ENCODE data around the gene CSK. TPM values are rescaled to one million over a fixed set of nuclear protein-coding genes. Genes with fewer than 3 reads are reported as not detected.
"Not testable (repeated sequence)": the region's sequence is repeated elsewhere in the genome, so short reads cannot be mapped to it uniquely, and the experiment has no call there.

CSK gene
- total RNA-seq, 1 experiment from 2014 or later, result 103 TPM

DNA sequence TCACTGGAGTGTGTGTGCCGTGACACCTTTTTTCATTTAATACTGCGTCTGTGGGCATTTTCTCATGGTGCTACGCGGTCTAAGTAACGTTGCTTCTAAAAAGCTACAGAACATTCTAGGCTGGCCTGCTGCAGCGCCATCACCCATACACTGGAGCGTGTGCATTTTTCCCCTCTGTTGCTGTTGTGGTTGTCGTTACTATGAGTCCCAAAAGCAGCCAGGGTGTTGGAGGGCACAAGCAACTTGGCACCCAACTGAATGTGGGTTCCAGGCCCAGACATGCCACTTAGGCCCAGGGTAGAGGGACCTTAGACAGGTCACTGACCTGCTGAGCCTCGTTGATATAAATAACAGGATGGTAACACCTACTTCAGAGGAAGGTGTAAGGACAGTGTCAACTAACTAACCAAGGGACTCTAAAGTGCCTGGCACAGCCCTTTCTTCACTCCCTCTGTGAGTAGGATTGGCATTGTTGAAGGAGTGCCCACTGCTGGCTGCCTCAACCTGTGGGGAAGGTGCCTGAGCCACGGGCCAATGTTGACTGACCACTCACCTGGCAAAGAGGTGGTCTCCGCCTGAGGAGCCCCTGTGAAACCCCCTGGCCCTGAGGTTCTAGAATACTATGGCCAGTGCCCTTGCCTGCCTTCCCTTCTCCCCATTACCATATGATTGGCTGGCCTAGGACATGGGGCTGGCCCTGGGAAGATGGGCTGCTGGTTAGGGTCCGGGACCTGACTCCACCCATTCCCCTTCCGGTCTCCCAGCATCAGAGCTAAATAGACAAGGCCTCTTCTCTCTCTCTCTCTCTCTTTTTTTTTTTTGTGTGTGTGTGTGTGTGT lies 3.5 kb downstream of the CSK start:
- TF ChIP-seq EZH2 (IDR thresholded peaks at IDR 0.05; ENCODE audit: borderline replicate concordance, low read depth, low read length, poor library complexity, severe bottlenecking), result no peak
- TF ChIP-seq, protein P1, sequence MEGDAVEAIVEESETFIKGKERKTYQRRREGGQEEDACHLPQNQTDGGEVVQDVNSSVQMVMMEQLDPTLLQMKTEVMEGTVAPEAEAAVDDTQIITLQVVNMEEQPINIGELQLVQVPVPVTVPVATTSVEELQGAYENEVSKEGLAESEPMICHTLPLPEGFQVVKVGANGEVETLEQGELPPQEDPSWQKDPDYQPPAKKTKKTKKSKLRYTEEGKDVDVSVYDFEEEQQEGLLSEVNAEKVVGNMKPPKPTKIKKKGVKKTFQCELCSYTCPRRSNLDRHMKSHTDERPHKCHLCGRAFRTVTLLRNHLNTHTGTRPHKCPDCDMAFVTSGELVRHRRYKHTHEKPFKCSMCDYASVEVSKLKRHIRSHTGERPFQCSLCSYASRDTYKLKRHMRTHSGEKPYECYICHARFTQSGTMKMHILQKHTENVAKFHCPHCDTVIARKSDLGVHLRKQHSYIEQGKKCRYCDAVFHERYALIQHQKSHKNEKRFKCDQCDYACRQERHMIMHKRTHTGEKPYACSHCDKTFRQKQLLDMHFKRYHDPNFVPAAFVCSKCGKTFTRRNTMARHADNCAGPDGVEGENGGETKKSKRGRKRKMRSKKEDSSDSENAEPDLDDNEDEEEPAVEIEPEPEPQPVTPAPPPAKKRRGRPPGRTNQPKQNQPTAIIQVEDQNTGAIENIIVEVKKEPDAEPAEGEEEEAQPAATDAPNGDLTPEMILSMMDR (conservative IDR thresholded peaks at IDR 0.05; ENCODE audit: low read depth, low read length), result no peak
- no peak for DNase-seq (ENCODE audit: low spot score)
- Histone ChIP-seq H3K27ac (ENCODE audit: low read depth, low read length, poor library complexity, severe bottlenecking) (peak overlapping the region; percentile 23), H3K36me3 (ENCODE audit: insufficient read depth, low read length, poor library complexity, severe bottlenecking) (peaks cover 8% of the 10 kb centered on the region), H3K4me3 (ENCODE audit: low read depth, low read length, poor library complexity, severe bottlenecking) (no peak overlapping the region), H3K4me1 (ENCODE audit: insufficient read depth, low read length, poor library complexity, severe bottlenecking) (peaks cover 71% of the 10 kb centered on the region), H3K27me3 (replicated peaks; ENCODE audit: insufficient read depth, low read depth, low read length, poor library complexity) (no peaks in the 10 kb centered on the region), H3K9me3 (ENCODE audit: low read depth, low read length, poor library complexity, severe bottlenecking) (no peaks in the 10 kb centered on the region)
- intact Hi-C loops (cut with micrococcal nuclease; ENCODE audit: unreplicated experiment), result no loop called here
- ChIA-PET CTCF (interaction anchor here (0.6 to 1.0 kb wide), 2 partner anchors 115 to 901 kb away, joined by 4 to 8 read pairs; no protein-coding TSS in a partner anchor), POLR2A (ENCODE audit: low non-redundant PET) (no interaction called here)
- no TSS peak for BruUV-seq (replicated peaks)

DNA sequence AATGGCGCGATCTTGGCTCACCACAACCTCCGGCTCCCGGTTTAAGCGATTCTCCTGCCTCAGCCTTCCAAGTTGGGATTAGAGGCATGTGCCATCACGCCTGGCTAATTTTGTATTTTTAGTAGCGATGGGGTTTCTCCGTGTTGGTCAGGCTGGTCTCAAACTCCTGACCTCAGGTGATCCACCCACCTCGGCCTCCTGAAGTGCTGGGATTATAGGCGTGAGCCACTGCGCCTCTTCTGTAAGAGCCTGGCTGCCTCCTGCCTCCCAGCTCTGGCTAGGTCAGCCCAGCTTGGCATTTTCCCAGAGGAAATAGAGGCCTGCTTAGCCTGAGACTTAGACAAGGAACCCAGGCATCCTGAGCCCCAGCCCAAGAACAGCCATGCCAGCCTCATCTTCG lies 4.2 kb downstream of the CSK start:
- H3K27me3 ChIP-seq (replicated peaks; ENCODE audit: insufficient read depth, low read depth, low read length, poor library complexity); H3K27ac ChIP-seq (ENCODE audit: low read depth, low read length, poor library complexity, severe bottlenecking); DNase-seq (ENCODE audit: low spot score); H3K9me3 ChIP-seq (ENCODE audit: low read depth, low read length, poor library complexity, severe bottlenecking); H3K36me3 ChIP-seq (ENCODE audit: insufficient read depth, low read length, poor library complexity, severe bottlenecking); H3K4me3 ChIP-seq (ENCODE audit: low read depth, low read length, poor library complexity, severe bottlenecking); POLR2A ChIA-PET (ENCODE audit: low non-redundant PET); BruUV-seq (replicated peaks); intact Hi-C loops (cut with micrococcal nuclease; ENCODE audit: unreplicated experiment): not testable (repeated sequence)
- peaks cover 71% of the 10 kb centered on the region for H3K4me1 ChIP-seq (ENCODE audit: insufficient read depth, low read length, poor library complexity, severe bottlenecking)
- CTCF ChIA-PET, result interaction anchor here (1.0 kb wide), 2 partner anchors 9 to 115 kb away, joined by 4 to 8 read pairs; no protein-coding TSS in a partner anchor

DNA sequence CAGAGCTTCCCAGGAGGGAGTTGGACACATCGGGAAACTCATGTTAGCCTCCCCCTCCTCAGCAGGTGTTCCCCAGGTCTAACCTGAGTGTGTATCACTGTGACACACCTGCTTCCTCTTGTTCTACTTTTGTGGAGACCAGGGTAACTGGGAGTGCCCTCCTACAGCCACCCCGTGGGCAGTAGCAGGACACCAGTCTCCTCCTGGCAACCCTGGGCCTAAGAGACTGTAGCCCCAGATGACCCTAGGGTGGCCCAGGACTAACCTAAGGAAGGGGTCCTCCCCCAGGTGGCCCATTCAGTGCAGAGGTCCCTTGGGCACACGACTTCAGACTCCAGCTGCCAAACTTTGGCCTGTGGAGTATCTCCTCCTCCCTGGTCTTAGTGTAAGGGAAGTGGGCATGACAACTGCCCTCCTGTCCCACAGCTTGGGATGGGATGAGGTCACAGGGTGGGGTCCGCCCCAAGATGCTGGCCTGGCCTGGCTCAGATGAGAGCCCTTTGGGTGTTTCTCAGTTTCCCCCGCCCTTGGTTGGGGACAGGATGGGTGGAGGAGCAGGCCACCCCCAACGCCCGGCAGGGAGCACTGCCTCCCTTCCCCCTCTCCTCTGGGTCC lies 4.8 kb downstream of the CSK start:
- no peaks in the 10 kb centered on the region for H3K27me3 ChIP-seq (replicated peaks; ENCODE audit: insufficient read depth, low read depth, low read length, poor library complexity)
- TF ChIP-seq EZH2 (IDR thresholded peaks at IDR 0.05; ENCODE audit: borderline replicate concordance, low read depth, low read length, poor library complexity, severe bottlenecking), result no peak
- TF ChIP-seq, protein P1 (conservative IDR thresholded peaks at IDR 0.05; ENCODE audit: low read depth, low read length), result no peak
- intact Hi-C loops (cut with micrococcal nuclease; ENCODE audit: unreplicated experiment), result no loop called here

More for the DNA sequence above, 4.8 kb downstream of the CSK start:
- no TSS peak for BruUV-seq (replicated peaks)
- ChIA-PET POLR2A (ENCODE audit: low non-redundant PET) (no interaction called here), CTCF (interaction anchor here (0.8 to 1.5 kb wide), 5 partner anchors 9 to 114 kb away, joined by 4 to 10 read pairs (median 8); no protein-coding TSS in a partner anchor)
- H3K9me3 ChIP-seq (ENCODE audit: low read depth, low read length, poor library complexity, severe bottlenecking), result no peaks in the 10 kb centered on the region
- peaks cover 8% of the 10 kb centered on the region for H3K36me3 ChIP-seq (ENCODE audit: insufficient read depth, low read length, poor library complexity, severe bottlenecking)
- H3K4me3 ChIP-seq (ENCODE audit: low read depth, low read length, poor library complexity, severe bottlenecking), result no peak overlapping the region
- no peak for DNase-seq (ENCODE audit: low spot score)
- H3K4me1 ChIP-seq (ENCODE audit: insufficient read depth, low read length, poor library complexity, severe bottlenecking), result peaks cover 67% of the 10 kb centered on the region
- H3K27ac ChIP-seq (ENCODE audit: low read depth, low read length, poor library complexity, severe bottlenecking), result no peak overlapping the region
